ENCODE measurements around the gene OSGEPL1.
"Not testable (repeated sequence)": the region's sequence is repeated elsewhere in the genome, so short reads cannot be mapped to it uniquely, and the experiment has no call there.

OSGEPL1 gene

GRCh38 chr2:189772212-189772611 lies 9.6 kb upstream of the OSGEPL1 start:
- Histone ChIP-seq H3K4me1 (ENCODE audit: insufficient read depth, low read length) (no peaks in the 10 kb centered on the region), H3K36me3 (ENCODE audit: insufficient read depth, low read length) (peaks cover 10% of the 10 kb centered on the region), H3K9me3 (ENCODE audit: control insufficient read depth, insufficient read depth, low read length) (no peaks in the 10 kb centered on the region), H3K9ac (ENCODE audit: low read depth, low read length) (no peak overlapping the region)

- H3K9ac ChIP-seq (ENCODE audit: low read depth, low read length): no peak overlapping the region
- peaks cover 10% of the 10 kb centered on the region for H3K36me3 ChIP-seq (ENCODE audit: insufficient read depth, low read length)
- no peaks in the 10 kb centered on the region for H3K9me3 ChIP-seq (ENCODE audit: control insufficient read depth, insufficient read depth, low read length)
- H3K4me1 ChIP-seq (ENCODE audit: insufficient read depth, low read length): no peaks in the 10 kb centered on the region
These were observed 8.2 kb upstream of the OSGEPL1 start for GRCh38 chr2:189770590-189771322.

- Histone ChIP-seq H3K4me1 (ENCODE audit: insufficient read depth, low read length) (peaks cover 4% of the 10 kb centered on the region; the same call in 1 of the 2 replicates), H3K9ac (ENCODE audit: low read depth, low read length) (peak overlapping the region; percentile 80; the same call in 1 of the 2 replicates), H3K36me3 (ENCODE audit: insufficient read depth, low read length) (no peaks in the 10 kb centered on the region; the same call in 1 of the 2 replicates), H3K9me3 (ENCODE audit: control insufficient read depth, insufficient read depth, low read length) (no peaks in the 10 kb centered on the region)
These were observed 1.5 kb upstream of the OSGEPL1 start for GRCh38 chr2:189763908-189764661.

GRCh38 chr2:189762229-189762550 lies 402 bp downstream of the OSGEPL1 start:
- H3K9ac ChIP-seq (ENCODE audit: low read depth, low read length): peak overlapping the region; percentile 80
- H3K9me3 ChIP-seq (ENCODE audit: control insufficient read depth, insufficient read depth, low read length): no peaks in the 10 kb centered on the region
- peaks cover 4% of the 10 kb centered on the region; the same call in 1 of the 2 replicates for H3K4me1 ChIP-seq (ENCODE audit: insufficient read depth, low read length)
- H3K36me3 ChIP-seq (ENCODE audit: insufficient read depth, low read length): no peaks in the 10 kb centered on the region; the same call in 1 of the 2 replicates

- not testable (repeated sequence) for H3K9me3 ChIP-seq (ENCODE audit: control insufficient read depth, insufficient read depth, low read length); H3K36me3 ChIP-seq (ENCODE audit: insufficient read depth, low read length); H3K4me1 ChIP-seq (ENCODE audit: insufficient read depth, low read length); H3K9ac ChIP-seq (ENCODE audit: low read depth, low read length)
These were observed 2.4 kb downstream of the OSGEPL1 start for GRCh38 chr2:189760154-189760553.

GRCh38 chr2:189756311-189756952 lies 6.2 kb downstream of the OSGEPL1 start:
- no peaks in the 10 kb centered on the region for H3K9me3 ChIP-seq (ENCODE audit: control insufficient read depth, insufficient read depth, low read length)
- H3K4me1 ChIP-seq (ENCODE audit: insufficient read depth, low read length): no peaks in the 10 kb centered on the region

GRCh38 chr2:189751080-189751658 lies 11.4 kb downstream of the OSGEPL1 start:
- H3K9me3 ChIP-seq (ENCODE audit: control insufficient read depth, insufficient read depth, low read length): no peaks in the 10 kb centered on the region
- H3K36me3 ChIP-seq (ENCODE audit: insufficient read depth, low read length): 0 out of 2 replicates have a peak, but pooled peaks cover 3% of the 10 kb centered on the region
- no peak overlapping the region for H3K9ac ChIP-seq (ENCODE audit: low read depth, low read length)
- no peaks in the 10 kb centered on the region for H3K4me1 ChIP-seq (ENCODE audit: insufficient read depth, low read length)

More at GRCh38 chr2:189756311-189756952, 6.2 kb downstream of the OSGEPL1 start:
- Histone ChIP-seq H3K9ac (ENCODE audit: low read depth, low read length) (no peak overlapping the region), H3K36me3 (ENCODE audit: insufficient read depth, low read length) (0 out of 2 replicates have a peak, but pooled peaks cover 3% of the 10 kb centered on the region)

- Histone ChIP-seq H3K9me3 (ENCODE audit: control insufficient read depth, insufficient read depth, low read length) (no peaks in the 10 kb centered on the region), H3K4me1 (ENCODE audit: insufficient read depth, low read length) (no peaks in the 10 kb centered on the region), H3K9ac (ENCODE audit: low read depth, low read length) (no peak overlapping the region), H3K36me3 (ENCODE audit: insufficient read depth, low read length) (no peaks in the 10 kb centered on the region)
These were observed 33.2 kb downstream of the OSGEPL1 start for GRCh38 chr2:189729430-189729829.

- Histone ChIP-seq H3K9ac (ENCODE audit: low read depth, low read length) (no peak overlapping the region), H3K4me1 (ENCODE audit: insufficient read depth, low read length) (no peaks in the 10 kb centered on the region), H3K36me3 (ENCODE audit: insufficient read depth, low read length) (no peaks in the 10 kb centered on the region), H3K9me3 (ENCODE audit: control insufficient read depth, insufficient read depth, low read length) (no peaks in the 10 kb centered on the region)
These were observed 35.7 kb downstream of the OSGEPL1 start for GRCh38 chr2:189726849-189727248.

- Histone ChIP-seq H3K4me1 (ENCODE audit: insufficient read depth, low read length) (no peaks in the 10 kb centered on the region), H3K9me3 (ENCODE audit: control insufficient read depth, insufficient read depth, low read length) (no peaks in the 10 kb centered on the region), H3K9ac (ENCODE audit: low read depth, low read length) (no peak overlapping the region), H3K36me3 (ENCODE audit: insufficient read depth, low read length) (no peaks in the 10 kb centered on the region)
These were observed 36.3 kb downstream of the OSGEPL1 start for GRCh38 chr2:189726271-189726670.

GRCh38 chr2:189723192-189723591 lies 39.4 kb downstream of the OSGEPL1 start:
- H3K36me3 ChIP-seq (ENCODE audit: insufficient read depth, low read length): no peaks in the 10 kb centered on the region
- no peaks in the 10 kb centered on the region for H3K9me3 ChIP-seq (ENCODE audit: control insufficient read depth, insufficient read depth, low read length)
- no peak overlapping the region for H3K9ac ChIP-seq (ENCODE audit: low read depth, low read length)
- H3K4me1 ChIP-seq (ENCODE audit: insufficient read depth, low read length): no peaks in the 10 kb centered on the region

GRCh38 chr2:189719571-189719970 lies 43.0 kb downstream of the OSGEPL1 start:
- H3K9ac ChIP-seq (ENCODE audit: low read depth, low read length): no peak overlapping the region
- no peaks in the 10 kb centered on the region for H3K36me3 ChIP-seq (ENCODE audit: insufficient read depth, low read length)
- H3K4me1 ChIP-seq (ENCODE audit: insufficient read depth, low read length): no peaks in the 10 kb centered on the region
- H3K9me3 ChIP-seq (ENCODE audit: control insufficient read depth, insufficient read depth, low read length): no peaks in the 10 kb centered on the region

- not testable (repeated sequence) for H3K4me1 ChIP-seq (ENCODE audit: insufficient read depth, low read length); H3K9me3 ChIP-seq (ENCODE audit: control insufficient read depth, insufficient read depth, low read length); H3K9ac ChIP-seq (ENCODE audit: low read depth, low read length); H3K36me3 ChIP-seq (ENCODE audit: insufficient read depth, low read length)
These were observed 45.0 kb downstream of the OSGEPL1 start for GRCh38 chr2:189717593-189717992.

- Histone ChIP-seq H3K4me1 (ENCODE audit: insufficient read depth, low read length) (0 out of 2 replicates have a peak, but pooled peaks cover 4% of the 10 kb centered on the region), H3K9ac (ENCODE audit: low read depth, low read length) (no peak overlapping the region), H3K9me3 (ENCODE audit: control insufficient read depth, insufficient read depth, low read length) (no peaks in the 10 kb centered on the region), H3K36me3 (ENCODE audit: insufficient read depth, low read length) (no peaks in the 10 kb centered on the region)
These were observed 52.9 kb downstream of the OSGEPL1 start for GRCh38 chr2:189709501-189710221.
